Stimulated activated CD8-positive, alpha-beta memory T cell treated with anti-CD3 and anti-CD28 coated beads, Interleukin-4, amount 100 ng/mL, for 1 hour (primary cell): Measurements from ENCODE around the gene TMEM139.
"Not testable (repeated sequence)": the region's sequence is repeated elsewhere in the genome, so short reads cannot be mapped to it uniquely, and the experiment has no call there.

Source experiments
- DNase-seq, 2 donors: peaks; one replicate each; pipeline ENCODE4 v3.0.0-alpha.2; 2020; ENCODE audit warnings: low read depth in 2 of 2, low spot score in 1 of 2

TMEM139 gene

DNA sequence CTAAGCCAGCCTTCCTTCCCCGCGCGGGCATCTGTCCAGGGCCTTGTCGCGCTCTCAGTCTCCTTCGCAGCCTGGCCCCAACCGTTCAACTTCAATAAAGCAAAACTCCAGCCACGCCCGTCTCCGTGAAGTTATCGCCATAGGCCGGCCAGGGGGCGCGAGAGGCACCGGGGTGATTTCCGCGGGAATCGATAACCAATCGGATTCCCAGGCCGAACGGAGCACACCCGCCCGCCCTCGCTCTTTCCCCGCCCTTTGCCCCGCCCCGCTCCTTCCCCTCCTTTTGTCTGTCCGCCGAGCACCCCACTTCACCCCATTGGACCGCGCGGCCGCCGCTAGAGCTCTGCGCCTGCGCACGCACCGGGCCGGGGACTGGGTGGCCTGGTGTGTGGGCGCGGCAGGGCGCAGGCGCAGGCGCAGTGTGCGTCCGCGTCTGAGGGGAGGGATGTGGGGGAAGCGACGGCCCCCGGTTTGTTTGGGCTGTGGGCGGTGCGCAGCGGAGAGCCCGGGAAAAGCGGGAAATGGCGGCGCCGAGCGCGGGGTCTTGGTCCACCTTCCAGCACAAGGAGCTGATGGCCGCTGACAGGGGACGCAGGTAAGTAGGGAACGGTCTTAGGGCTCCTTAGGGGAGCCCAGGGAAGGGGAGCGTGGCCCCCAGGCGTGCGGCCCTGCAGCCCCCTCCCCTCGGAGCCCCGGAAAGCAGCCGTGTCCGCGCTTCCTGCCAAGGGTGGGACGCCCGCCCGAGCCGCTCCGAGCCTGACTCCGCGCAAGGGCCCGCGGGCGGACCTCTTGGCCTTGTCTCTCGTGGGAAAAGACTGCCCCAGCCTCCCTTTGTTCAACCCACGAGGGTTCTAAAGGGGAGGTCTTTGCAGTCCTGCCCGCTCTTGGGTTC lies 3.4 kb downstream of the TMEM139 start, which contains the start of gene CASP2:
Gene CASP2 (plus strand): TSS at position 417 of the 892 bp plus-strand sequence. CDS start 105 bp downstream, at position 522.
- DNase-seq = peak; percentile 97 to 98

DNA sequence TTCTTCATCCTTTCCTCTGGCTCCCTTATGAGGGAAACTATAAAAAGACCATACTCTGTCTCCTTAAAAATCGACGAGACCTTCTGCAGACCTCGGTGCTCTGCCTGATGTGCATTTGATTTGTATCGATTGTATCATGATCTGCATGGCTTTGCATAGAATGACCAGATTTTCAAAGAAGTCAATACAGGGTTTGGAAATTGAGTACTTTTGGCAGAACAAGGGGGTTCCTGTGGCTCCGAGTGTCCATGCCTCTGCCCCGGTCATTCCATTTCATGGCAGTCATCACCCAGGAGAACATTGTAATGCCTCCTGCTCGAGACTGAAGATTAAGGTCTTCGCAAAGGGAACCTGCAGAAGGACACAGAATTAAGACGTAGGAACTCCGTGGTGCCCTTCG lies 4.1 kb downstream of the TMEM139 start:
- no peak for DNase-seq

DNA sequence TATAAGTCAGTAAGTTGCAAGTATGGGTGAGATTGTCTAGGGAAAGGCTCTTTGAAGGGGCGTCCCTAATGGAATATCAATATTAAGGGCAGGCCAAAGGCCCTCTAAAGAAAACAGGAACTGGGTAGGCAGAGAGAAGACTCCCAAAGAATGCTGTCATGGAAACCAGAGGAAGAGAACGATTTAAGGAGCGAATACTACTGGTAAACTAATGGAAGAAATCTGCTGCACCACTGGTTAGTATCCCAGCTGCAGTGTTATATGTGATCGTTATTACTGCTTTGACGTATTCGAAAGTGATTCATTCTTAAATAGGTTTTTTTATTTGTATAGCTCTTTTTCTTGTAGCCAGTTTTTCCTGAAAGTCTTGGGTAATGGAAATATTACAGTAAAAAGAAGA lies 4.7 kb downstream of the TMEM139 start:
- DNase-seq = no peak

DNA sequence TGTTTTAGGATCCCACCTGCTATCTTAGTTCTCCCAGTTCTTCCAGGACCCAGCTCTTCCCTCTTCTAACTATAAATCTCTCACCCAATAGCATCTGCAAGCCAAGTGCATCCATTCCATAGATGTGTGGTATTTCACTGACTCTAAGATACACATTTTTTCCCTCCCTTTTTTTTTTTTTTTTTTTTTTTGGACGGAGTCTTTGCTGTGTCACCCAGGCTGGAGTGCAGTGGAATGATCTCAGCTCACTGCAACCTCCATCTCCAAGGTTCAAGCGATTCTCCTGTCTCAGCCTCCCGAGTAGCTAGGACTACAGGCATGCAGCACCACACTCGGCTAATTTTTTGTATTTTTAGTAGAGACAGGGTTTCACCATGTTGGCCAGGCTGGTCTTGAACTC lies 5.1 kb downstream of the TMEM139 start:
- not testable (repeated sequence) for DNase-seq

DNA sequence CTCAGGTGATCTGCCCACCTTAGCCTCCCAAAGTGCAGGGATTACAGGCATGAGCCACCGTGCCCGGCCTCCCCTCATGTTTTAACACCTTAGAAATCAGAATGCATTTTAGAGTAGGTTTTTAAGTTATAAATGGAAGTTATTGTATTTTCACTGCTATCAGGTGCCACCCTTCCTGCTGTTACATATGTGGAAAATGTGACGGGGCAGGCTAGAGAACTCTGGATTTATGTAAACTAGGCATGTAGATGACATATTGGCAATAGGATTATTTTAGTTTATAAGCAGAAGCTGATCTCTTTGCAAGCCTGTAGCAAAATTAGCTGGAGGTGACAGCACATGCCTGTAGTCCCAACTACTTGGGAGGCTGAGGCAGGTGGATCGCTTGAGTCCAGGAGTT lies 5.5 kb downstream of the TMEM139 start:
- no peak for DNase-seq

DNA sequence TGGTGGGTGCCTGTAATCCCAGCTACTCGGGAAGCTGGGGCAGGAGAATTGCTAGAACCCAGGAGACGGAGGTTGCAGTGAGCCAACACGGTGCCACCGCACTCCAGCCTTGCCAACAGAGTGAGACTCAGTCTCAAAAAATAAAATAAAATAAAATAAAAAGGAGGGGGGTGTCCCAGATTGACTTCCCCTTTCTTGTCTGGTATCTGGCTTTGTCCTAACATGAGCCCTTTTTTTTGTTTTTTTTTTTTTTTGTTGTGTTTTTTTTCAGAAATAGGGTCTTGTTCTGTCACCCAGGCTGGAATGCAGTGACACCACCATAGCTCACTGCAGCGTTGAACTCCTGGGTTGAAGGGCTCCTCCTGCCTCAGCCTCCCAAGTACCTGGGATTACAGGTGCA lies 8.1 kb downstream of the TMEM139 start:
- DNase-seq = no peak

DNA sequence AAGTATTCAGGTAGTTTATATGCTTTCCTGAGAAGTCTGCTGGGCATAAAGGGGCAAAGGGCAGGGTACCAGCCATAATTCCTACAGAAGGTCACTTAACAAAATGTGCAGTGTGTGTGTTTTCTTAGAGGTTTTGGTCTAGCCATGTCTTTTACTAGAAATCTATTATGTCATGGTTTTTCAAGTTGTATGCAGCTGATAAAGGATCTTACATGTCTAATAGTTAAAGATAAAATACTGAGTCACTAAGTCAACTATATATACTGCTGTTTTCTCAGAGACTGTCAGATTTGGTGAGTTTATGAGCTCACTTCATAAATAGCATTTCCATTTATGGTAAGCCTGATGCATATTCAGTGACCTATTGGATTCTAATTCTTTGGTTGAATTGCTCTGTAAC lies 11.1 kb downstream of the TMEM139 start:
- DNase-seq = no peak

DNA sequence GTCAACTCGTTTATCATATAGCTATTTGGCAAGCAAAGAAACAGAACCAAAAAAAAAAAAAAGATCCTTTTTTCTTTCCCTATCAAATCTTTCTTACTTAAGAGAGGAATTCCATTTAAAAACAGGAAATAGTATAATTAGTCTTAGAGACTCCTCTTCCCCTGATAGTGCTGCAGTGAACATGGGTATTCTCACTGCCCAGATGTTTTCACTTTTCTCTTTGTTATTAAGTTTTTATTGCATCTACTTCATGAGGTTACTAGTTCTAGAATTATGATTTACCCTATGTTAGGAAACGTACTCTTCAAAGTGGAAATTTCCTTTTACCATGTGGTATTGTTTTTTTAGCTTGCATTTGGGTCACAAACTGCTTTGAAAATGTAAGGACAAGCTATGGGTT lies 11.9 kb downstream of the TMEM139 start:
- DNase-seq = no peak

DNA sequence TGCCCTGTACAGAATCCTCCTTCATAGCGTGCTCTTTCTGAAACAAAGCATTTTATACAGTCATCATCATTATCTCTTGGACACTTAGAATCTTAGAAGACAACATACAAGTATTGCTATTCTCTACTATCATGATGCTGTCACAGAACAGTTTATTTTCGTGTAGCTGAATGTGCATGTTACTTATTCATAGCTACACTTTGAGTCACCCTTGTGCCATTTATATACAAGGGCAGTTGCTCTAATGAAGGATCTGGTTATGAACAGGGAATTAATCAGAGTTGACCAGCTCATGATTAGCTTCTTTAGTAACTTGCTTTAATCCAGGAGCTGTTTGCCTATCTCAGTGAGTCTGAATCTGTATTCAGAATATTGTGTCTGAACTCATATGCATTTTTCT lies 14.6 kb downstream of the TMEM139 start:
- no peak for DNase-seq

DNA sequence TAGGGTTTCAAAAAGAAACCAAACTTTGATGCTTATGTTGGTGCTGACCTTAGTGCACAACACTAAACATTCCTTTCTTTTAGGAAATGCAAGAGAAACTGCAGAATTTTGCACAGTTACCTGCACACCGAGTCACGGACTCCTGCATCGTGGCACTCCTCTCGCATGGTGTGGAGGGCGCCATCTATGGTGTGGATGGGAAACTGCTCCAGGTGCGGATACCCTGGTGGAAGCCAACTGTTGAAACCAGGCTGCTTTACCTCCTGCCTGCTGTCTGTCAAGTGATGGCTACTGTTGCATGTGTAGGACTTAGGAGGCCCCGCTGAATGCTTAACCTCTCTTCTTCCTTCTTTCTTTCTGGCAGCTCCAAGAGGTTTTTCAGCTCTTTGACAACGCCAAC lies 15.1 kb downstream of the TMEM139 start:
- DNase-seq = peak in 1 of 2 donors; percentile 40

DNA sequence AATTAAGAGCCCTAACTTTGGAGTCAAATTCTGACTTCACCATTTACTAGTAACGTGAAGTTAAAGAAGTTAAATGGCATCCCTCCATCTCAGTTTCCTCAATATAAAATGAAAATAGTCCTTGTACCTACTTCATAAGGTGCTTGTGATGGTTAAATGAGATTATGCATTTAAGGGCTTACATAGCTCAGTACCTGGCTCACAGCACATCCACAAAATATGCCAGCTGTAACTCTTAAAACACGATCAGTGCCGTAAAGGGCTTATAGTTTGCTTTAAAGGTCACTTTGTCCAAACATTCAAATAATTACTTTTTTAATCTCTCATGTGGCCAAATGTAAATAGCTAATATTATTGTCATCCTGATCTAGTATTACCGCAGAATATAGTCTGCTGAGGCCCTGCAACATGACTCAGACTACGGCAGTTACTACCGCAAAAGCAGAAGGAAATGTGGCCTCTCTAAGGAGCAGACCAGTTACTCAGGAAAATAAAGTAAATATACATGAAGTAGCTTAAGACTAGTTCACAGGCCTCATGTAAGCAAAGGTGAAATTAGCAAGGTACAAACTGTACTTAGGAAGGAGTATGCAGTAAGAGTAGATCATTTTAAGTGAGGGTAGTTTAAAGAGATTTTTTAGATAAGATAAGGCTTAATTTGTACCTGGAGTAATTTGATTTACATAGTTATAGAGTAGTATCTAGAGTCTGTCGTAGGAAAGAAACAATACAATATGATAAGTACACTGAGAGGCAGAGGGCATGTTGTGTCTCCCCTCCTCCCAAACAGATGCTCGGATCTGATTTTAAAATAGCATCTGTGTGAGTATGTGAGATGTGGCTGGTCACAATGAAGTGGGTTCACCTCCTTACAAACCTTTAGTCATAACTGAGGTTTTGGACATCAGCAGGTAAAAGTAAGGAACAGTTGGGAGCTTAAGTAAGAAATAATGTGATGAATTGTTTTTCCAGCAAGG lies 16.5 kb downstream of the TMEM139 start:
- no peak for DNase-seq

DNA sequence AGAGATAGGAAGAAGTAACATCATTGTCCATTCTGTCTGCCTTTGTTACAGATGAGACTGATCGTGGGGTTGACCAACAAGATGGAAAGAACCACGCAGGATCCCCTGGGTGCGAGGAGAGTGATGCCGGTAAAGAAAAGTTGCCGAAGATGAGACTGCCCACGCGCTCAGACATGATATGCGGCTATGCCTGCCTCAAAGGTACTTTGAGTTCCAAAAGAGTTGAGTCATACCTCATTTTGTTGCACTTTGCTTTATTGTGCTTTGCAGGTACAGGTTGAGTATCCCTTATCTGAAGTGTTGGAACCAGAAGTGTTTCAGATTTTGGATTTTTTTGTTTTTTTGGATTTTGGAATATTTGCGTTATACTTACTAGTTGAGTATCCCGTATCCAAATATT lies 19.0 kb downstream of the TMEM139 start:
- DNase-seq = no peak

DNA sequence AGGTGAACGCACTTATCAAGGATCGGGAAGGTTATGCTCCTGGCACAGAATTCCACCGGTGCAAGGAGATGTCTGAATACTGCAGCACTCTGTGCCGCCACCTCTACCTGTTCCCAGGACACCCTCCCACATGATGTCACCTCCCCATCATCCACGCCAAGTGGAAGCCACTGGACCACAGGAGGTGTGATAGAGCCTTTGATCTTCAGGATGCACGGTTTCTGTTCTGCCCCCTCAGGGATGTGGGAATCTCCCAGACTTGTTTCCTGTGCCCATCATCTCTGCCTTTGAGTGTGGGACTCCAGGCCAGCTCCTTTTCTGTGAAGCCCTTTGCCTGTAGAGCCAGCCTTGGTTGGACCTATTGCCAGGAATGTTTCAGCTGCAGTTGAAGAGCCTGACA lies 20.2 kb downstream of the TMEM139 start:
- no peak for DNase-seq

DNA sequence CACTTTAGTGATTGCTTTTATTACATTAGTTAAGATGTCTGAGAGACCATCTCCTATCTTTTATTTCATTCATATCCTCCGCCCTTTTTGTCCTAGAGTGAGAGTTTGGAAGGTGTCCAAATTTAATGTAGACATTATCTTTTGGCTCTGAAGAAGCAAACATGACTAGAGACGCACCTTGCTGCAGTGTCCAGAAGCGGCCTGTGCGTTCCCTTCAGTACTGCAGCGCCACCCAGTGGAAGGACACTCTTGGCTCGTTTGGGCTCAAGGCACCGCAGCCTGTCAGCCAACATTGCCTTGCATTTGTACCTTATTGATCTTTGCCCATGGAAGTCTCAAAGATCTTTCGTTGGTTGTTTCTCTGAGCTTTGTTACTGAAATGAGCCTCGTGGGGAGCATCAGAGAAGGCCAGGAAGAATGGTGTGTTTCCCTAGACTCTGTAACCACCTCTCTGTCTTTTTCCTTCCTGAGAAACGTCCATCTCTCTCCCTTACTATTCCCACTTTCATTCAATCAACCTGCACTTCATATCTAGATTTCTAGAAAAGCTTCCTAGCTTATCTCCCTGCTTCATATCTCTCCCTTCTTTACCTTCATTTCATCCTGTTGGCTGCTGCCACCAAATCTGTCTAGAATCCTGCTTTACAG lies 20.8 kb downstream of the TMEM139 start:
- peak; percentile 25 to 49 for DNase-seq

DNA sequence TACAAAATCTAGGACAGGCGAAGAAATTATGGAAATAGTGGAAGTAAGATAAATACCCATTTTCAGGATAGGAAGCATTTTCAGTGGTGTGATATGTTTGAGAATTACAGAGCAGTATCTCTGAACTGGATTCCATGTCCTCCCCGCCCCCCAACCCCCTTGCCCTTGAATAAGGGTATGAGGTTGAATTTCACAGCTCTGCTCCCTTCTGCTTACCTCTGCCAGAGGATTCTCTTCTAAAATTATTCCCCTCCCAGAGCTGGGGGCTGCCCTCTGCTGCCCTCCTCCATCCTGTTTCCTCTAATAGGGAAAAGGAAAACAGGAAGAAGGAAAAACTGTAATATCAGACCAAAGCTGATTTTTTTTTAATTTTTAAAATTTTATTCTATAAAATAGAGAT lies 23.9 kb downstream of the TMEM139 start:
- DNase-seq = no peak

DNA sequence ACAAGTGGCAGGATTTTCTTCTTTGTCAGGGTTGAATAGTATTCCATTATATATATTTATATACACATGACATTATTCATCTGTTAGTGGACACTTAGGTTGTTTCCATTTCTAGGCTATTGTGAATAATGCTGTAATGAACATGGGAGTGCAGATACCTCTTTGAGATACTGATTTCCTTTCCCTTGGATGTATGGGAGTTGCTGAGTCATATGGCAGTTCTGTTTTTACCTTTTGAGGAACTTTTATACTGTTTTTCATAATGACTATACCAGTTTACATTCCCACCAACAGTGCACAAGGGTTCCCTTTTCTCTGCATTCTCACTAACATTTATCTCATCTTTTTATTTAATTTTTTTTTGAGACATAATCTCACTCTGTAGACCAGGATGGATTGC lies 29.4 kb downstream of the TMEM139 start:
- no peak for DNase-seq

DNA sequence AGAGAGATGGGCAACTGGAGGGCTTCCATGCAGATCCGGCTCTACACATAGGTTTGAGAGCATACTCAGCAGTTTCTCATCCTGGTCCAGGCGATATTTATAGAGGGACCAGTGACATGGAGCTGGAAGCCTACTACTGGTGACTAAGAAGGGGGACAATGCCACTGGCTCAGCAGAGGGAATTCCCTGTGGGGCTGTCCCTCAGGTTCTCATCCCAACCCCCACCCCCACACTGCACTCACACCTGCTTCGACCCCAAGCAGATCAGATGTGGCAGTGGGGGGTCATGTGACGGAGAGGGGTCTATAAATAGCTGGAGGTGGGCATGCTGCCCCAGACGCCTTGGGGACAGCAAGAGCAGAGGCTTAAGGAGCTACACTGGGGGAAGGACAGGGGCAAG lies 31.0 kb downstream of the TMEM139 start, which contains the start of gene CLCN1:
Gene CLCN1 (plus strand): TSS at position 336 of the 400 bp plus-strand sequence. CDS start 102 bp downstream, outside the sequence.
- DNase-seq = no peak

DNA sequence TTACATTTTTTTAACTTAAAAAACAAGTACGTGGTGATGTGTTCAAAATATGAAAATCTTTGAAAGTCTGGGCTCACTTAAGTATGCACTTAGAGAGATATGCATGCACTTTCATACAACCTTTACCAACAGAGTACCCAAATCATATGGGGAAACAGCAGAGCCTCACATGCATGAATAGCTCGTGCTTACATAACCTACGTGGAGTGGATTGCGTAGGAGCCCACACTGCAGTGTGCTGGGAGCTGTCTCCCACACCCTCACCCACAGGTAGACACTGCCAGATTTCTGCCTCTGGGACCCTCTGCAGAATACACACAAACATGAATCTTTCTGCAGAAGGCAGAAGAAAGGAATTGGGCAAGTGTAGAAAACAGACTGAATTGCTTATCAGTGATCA lies 31.7 kb downstream of the TMEM139 start:
- DNase-seq = no peak

DNA sequence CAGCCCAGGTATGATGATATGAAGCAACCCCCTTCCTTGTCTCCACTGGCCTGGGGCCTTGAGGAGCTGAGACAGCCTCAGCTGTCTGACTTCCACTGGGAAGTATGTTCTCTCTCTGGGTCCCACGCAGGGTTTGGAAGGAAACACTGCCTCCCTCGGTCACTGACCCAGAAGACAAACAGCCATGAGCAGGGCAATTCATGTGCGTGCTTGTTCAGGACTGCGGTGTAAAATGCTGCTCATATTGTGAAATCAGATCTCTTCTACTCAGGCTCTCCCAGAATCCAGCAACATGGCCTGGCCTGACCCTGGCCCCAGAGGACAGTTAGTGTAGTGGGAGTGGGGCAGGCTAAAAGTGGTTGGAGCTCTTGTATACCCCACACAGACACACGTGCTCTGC lies 33.9 kb downstream of the TMEM139 start:
- no peak for DNase-seq

DNA sequence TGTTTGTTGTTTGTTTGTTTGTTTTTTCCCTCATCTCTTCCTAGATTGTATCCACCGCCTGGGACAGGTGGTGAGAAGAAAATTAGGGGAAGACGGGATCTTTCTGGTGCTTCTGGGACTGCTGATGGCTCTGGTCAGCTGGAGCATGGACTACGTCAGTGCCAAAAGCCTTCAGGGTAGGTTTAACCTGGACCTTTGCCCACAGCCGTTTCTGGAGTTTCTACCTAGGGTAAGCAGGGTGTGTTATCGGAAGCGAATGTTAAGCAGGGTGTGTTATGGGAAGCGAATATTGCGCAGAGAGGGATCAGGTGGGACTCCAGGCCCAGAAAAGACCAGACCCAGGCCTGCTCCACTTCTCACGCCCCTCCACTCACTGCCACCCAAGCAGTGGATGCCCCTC lies 35.9 kb downstream of the TMEM139 start:
- DNase-seq = no peak

DNA sequence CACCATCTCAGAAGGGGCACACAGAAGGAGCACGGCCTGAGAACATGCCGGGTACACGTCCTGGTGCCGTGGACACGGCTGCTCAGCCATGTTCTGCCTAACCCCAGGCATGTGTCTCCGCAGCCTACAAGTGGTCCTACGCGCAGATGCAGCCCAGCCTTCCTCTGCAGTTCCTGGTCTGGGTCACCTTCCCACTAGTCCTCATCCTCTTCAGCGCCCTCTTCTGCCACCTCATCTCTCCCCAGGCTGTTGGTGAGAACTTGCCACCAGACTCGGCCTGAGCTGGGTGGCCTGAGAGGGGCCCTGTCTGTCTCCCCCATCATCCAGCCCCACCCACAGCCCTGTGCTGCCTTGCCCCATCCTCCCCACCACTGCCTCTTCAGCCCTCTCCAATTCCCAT lies 36.5 kb downstream of the TMEM139 start:
- no peak for DNase-seq
